Renal pelvis (tissue), 4 donors: Measurements from ENCODE around the gene MYLIP. TPM values are rescaled to one million over a fixed set of nuclear protein-coding genes. Genes with fewer than 3 reads are reported as not detected.
"Not testable (repeated sequence)": the region's sequence is repeated elsewhere in the genome, so short reads cannot be mapped to it uniquely, and the experiment has no call there.

Experiments
- DNase-seq: peaks from one replicate; pipeline ENCODE4 v3.0.0-alpha.2; 2013
- polyA plus RNA-seq, 3 donors: library from polyadenylated mRNA; unstranded; fragments of 120-200 nt; gene quantifications; one replicate each; pipeline ENCODE4 v1.2.1, GENCODE V29; 2013; ENCODE audit not compliant: insufficient read length in 3 of 3

Gene MYLIP
- polyA plus RNA-seq, 3 donors: 44.3 to 50.3 (median 49.2) TPM

DNA sequence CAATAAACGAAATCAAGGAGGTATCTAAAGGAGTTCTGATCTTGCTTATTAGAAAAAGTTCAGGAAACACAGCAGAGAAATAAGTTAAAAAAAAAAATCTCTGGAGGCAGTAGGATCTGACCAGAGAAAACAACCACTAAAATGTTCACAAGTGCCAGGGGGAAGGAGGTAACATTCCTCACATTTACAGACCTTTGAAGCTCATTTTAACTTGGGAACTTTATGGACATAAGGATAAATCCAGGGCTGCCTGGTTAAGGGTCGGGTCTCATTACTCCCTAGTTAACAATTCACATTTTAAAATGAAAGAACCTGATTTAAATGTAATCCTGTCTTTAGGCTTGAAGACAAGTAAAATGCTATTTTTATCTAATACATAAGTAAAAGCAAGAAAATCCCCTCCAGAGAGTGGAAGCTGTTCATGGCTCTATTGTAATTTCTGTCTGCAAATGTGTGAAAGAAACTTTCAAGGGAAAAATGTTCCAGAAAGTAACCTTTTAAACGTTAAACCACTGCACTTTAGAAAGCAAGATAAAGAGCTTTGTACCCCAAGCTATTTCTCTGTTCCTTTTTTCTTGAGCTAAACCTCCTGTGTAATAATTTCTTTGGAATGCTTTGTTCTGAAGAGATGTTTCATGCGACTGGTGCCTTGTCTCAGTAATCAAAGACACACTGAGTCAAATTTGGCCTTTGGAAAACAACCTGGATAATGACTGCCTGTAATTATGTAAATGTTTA, 38.2 kb downstream of the MYLIP start:
- no peak for DNase-seq

DNA sequence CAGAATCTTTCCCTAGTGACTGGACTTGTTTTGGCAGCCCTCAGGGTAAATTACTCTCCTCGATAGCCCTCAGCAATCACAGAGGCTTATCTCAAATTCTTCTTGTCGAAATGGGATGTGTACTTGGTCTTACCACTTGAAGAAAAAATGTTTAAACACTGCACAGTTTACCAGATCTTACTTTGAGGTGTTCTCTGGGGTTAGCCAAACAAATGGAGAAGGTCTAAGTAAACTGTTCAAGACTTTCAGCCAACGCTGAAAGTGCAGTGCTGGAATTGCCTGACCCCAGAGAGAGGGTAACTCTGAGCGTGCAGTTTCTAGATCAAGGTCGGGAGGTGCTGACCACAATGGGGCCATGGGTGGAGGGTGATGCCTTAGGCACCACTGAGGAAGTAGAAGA, 39.2 kb downstream of the MYLIP start:
- DNase-seq: no peak

DNA sequence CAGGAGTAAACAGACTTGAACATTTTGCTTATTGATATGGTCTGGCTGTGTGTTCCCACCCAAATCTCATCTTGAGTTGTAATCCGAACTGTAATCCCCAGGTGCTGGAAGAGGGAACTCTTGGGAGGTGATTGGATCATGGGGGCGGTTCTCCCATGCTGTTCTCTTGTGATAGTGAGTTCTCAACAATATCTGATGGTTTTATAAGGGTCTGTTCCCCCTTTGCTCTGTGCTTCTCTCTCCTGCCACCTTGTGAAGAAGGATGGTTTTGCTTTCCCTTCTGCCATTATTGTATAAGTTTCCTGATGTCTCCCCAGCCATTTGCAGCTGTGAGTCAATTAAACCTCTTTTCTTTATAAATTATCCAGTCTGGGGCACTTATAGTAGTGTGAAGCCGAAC, 40.0 kb downstream of the MYLIP start:
- DNase-seq: peak; percentile 40

DNA sequence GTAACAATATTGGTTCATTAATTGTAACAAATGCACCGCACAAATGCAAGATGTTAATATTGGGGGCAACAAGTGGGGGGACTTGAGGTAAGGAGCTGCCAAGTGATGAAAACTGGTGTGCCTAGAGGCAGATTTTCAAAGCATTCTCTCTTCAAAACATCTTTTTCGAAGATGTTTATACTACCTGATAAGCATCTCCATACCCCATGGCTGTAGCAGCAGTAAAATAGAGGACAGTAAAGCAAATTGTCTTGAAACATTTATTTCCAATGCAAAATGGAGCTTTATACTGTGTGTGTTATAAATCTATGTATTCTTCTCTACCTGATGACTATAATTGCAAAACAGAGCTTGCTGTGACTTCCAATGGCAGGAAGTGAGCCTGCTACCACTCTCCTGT, 42.5 kb downstream of the MYLIP start:
- DNase-seq: no peak

DNA sequence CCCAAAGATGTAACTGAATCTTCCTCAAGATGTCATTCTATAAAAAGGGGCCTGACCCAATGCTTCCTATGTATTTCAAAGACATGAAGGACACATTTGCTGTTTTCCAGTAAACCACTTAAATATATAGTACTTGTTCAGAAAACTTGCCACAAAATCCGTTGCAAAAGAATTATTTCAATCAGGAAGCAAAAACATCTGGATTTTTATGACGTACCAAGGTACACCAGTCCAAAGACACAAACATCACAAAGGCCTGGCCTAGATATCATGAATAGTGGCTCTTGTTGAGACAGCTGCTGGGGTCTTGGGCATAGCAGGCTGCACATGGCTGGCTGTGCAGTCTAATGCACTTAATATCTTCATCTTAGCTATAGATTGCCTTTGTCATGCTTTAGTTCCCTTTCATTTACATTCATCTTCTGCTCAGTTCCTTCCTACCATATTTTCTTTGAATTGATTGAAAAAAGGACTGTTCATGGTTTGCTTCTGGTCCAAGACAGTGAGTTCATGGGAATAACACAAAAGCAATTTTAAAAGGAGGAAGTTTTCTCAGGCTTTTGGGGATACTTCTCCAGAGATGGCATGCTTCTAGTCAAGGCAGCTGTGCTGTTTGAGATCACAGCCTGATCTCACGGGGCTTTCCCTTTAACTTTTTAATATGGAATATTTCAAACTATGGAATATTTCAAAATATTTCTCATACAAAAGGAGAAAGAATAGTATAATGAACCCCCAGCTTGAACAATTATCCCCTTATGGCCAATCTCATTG, 44.5 kb downstream of the MYLIP start:
- DNase-seq: no peak

DNA sequence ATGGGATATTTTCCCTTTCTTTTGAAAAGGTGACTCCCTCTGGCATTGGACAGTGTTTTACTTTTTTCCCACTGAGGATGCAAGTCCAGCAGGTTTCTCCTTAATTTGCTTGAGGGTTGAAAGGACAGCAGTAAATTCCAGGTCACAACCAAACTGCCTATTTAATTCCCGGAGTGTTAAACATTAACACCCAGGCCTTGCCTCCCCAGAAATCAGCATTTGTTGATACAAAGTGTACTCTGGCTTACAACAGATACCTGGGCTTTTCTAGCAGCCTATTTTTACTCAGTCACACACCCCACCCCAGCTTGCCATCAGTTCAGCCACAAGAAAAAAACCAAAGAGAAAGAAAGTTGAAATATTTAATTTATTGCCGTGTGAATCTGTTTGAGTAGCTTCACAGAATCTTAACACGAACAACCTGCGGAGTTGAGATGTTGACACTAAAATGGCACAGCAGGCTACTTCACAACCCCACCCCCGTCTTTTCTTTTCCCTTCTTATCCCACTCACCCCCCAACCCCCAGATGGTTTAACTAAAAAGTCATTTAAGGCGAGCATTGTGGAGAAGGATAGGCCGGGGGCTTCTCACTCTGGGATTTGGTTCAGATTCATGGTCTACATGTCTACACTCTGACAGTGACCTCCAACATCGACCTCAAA, 45.7 kb downstream of the MYLIP start:
- DNase-seq: peak; percentile 56

DNA sequence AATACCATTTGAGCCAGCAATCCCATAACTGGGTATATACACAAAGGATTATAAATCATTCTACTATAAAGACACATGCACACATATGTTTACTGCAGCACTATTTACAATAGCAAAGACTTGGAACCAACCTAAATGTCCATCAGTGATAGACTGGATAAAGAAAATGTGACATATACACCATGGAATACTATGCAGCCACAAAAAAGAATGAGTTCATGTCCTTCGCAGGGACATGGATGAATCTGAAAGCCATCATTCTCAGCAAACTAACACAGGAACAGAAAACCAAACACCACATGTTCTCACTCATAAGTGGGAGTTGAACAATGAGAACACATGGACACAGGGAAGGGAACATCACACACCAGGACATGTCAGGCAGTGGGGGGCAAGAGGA, 47.7 kb downstream of the MYLIP start:
- DNase-seq: not testable (repeated sequence)

DNA sequence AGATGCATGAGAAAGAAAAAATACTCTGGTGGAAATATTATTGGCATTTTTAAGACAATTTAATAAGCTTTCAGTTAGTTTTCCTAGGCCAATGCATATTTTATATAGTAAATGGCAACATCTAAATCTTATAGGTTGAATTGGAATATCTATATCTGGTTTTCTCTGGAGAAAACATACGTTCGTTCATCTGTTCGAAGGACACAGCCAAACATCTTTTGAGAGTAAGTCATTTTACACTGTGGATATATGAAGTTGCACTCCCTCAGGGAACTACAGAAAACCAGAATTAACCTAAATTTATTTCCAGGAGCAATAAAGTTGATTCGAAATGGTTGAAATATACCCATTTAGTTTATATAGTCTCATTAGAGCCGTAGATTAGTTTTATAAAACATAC, 49.0 kb downstream of the MYLIP start:
- DNase-seq: no peak

DNA sequence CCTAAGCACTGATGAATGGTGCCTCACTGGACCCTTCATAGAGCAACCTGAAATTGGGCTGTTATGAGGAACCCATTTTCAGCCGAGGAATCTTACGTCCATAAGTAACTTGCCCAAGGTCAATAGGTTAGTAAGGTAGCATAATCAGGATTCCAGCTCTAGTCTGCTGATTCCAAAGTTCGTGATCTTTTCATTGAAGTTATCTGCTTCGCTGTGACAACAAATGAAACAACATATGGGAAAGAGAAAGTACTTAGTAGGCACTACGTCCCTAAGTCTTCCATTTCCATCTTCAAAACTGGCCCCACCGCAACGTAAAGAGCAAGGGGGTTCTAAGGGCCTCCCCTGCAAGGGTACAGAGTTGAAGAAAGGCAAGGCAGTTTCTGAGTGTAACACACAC, 49.5 kb downstream of the MYLIP start:
- DNase-seq: no peak

DNA sequence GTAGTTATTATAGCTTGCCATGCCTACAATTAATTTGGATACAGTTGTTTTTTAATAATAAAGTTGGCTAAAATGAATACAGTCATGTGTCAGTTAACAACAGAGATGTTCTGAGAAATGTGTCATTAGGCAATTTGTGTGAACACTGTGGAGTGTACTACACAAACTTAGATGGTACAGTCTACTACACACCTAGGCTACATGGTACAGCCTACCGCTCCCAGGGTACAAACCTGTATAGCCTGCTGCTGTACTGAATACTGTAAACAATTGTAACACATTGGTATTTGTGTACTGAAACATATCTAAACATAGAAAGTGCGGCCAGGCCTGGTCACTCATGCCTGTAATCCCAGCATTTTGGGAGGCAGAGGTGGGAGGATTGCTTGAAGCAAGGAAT, 50.2 kb downstream of the MYLIP start:
- no peak for DNase-seq

DNA sequence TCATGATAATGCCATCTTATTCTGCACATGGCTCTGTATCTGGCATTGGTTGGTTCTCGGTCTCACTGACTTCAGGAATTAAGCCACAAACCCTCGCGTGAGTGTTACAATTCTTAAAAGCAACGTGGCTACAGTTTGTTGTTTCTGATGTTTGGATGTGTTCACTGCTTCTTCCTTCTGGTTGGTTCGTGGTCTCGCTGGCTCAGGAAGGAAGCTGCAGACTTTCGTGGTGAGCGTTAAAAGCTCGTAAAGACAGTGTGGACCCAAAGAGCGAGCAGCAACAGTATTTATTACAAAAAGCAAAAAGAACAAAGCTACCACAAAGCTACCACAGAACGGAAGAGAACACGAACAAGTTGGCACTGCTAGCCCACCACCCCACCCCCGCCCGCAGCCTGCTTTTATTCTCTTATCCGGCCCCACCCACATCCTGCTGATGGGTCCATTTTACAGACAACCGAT, 51.1 kb downstream of the MYLIP start:
- DNase-seq: no peak

DNA sequence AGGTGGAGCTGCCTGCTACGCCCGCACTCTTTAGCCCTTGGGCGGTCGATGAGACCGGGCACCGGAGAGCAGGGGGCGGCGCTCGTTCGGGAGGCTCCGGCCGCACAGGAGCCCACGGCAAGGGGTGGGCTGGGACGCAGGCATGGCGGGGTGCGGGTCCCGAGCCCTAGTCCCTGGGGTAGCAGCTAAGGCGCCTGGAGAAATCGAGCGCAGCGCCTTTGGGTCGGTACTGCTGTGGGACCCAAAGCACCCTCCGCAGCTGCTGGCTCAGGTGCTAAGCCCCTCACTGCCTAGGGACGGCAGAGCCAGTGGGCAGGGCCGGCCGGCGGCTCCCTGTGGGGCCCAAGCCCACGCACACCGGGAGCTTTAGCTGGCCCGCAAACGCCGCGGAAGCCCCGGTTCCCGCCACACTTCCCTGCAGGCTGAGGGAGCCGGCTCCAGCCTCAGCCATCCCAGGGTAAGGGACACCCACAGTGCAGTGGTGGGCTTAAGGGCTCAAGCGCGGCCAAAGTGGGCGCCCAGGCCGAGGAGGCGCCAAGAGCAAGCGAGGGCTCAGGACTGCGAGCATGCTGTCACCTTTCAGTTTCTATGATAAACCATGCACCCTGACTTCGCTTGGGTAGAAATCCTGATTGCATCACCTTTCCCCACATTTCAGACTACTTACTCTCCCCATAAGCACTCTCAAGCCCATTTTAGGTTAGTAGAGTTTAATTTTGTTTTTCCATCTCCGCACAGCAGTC, 52.0 kb downstream of the MYLIP start:
- DNase-seq: no peak

DNA sequence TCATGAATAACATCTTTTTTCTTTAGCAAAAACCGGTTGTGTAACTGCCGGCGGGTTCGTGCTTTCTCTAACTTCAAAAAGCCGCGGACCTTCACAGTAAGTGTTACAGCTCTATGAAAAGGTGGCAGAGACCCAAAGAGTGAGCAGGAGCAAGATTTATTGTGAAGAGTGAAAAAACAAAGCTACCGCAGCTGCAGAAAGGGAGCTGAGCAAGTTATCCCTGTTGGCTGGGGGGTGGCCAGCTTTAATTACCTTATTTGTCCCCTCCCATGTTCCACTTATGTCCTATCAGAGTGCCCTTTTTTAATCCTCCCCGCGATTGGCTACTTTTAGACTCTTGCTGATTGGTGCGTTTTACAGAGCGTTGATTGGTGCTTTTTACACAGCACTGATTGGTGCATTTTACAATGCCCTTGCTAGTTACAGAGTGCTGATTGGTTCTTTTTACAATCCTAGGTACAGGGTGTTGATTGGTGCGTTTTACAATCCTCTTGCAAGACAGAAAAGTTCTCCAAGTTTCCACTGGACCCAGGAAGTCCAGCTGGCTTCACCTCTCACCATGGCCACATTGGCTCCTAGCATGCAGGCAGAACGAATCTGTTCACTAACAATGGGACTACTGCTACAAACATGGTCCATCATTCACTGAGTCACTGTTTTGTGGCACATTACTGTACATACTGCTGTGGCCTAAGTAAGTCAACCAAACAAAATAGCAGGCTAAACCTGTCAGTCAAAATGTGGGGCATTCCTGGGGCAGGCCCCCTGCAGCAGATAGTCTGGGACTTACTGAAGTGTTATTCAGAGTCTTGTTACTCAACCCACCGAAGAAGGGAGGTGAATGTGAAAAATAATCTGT, 52.8 kb downstream of the MYLIP start:
- peak; percentile 40 for DNase-seq

DNA sequence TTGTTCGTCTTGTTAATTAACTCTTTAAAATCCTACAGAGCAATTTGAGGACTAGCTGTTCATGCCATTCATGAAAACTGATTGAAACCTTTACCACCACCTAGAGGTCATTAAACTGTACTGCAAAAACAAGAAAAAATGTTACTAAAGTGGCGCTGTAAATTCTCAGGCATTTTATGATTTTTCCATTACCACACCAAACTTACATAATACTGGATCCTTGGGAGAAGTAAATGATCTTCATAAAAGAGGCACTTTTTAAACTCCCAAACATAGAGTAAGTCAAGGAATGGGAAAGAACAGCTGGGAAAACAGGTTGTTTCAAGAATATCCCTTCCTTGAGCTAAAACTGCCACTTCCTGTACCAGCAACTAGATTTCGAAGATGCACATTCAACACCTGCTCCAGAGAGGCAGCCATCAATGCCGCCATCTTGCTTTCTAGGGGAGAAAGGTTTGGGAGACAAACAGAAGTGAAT, 54.3 kb downstream of the MYLIP start:
- peak; percentile 61 for DNase-seq

DNA sequence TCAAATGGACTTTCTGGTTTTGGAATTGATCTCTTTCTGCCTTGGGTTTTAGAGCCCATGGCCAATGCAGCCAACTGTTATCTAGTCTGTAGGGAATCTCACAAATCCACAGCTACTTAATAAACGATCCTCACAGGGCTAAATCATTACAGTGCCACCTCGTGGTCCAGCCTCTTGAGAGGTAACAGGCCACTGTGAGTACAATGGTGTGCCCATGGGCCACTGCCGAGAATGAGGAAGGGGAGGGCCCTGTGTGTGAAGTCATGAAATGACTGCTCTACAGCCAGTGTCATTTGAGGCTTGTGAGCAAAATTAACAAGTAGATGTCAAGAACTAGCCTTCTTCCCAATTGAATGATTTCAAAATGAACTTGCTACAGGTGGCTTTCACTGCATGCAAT, 55.2 kb downstream of the MYLIP start:
- DNase-seq: no peak

DNA sequence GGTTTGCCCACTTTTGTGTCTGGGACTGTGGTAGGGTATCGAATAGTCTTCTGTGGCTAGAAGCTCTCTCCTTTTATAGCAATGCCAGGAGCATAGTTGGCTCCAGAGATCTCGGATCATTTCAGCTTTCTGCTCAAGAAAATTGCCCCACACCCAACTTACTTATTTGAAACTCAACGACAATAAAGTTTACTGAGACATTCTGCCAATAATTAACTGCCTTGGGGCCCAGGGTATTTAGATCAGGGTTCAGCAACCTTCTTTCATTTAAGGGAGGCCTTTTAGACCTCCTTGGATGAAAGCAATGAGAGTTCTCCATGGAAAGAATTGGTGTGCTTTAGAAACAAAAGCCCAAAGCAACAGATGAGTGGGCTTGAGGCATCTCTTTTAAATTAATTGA, 55.7 kb downstream of the MYLIP start:
- DNase-seq: peak; percentile 34

DNA sequence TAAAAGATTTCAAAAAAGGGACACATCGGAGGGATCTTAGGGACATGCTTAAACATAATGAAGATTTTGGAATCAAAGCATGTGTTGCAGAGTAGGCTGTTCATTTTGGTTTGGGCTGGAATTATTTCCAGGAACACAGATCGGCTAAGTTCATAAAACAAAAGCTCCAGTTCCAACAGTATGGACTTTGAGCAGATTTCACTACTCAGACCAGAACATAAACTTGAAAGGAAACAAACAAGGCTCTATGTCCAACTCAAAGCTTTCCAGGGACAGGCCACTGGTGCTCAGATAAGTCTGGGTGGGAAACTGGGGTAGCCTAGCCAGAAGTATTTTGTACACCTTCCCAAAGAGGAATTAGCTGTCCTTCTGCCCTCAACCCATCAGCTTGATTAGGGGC, 58.3 kb downstream of the MYLIP start:
- no peak for DNase-seq

DNA sequence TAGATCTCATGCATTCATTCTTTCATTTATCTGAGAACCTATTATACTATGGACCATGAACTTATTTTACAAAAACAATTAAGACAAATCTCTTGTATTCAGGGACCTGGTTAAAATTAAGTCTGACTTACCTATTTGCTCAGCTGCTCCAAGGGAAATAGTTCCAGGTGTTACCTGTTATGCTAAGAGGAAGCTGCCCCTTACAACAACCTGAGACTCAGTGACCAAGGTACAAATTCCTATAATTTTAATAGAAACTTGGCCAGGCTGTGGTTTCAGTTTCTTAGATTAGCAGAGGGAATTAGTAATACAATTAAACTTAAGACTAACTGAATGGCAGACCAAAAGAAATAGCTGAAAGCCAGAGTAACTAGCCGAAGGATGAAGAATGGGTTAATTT, 61.3 kb downstream of the MYLIP start:
- no peak for DNase-seq

DNA sequence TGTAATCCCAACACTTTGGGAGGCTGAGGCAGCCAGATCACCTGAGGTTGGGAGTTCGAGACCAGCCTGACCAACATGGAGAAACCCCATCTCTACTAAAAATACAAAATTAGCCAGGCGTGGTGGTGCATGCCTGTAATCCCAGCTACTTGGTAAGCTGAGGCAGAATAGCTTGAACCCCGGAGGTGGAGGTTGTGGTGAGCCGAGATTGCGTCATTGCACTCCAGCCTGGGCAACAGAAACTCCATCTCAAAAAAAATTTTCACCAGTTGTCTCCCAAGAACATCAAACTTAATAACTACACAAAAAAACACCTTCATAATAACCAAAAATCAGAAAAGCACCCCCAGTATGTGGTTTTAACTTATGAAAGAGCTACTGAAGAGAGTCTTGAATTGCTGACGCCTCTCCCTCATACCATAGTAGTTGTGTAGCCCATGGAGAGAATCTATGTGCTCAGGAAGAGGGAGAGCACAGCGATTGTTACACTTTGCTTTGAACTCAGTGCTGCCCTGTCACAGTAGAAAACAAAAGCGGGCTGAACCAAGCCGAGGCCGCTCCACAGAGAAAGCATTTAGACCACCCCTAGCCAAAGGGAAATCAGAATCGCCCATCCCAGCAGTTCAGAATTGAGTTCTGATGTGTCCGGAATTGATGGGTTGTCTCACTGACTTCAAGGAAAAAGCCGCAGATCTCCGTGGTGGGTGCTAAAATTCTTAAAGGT, 67.5 kb downstream of the MYLIP start:
- no peak for DNase-seq

DNA sequence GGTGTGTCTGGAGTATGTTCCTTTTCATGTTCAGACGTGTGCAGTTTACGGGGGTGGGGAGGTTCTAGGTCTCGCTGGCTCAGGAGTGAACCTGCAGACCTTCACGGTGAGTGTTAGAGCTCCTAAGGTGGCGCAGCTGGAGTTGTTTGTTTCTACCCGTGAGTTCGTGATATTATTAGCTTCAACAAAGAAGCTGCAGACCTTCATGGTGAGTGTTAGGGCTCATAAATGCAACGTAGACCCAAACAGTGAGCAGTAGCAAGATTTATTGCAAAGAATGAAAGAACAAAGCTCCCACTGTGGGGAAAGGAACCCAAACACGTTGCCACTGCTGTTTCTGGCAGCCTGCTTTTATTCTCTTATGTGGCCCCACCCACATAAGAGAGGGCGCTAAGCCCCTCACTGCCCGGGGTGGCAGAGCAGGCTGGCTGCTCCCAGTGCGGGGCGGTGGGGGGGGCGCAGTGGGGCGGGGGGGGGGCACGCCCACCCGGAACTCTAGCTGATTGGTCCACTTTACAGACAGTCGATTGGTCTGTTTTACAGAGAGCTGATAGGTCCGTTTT, 68.2 kb downstream of the MYLIP start:
- no peak for DNase-seq
